Sigmoid colon (tissue), 7 donors: ENCODE results near the gene MINK1. TPM values are rescaled to one million over a fixed set of nuclear protein-coding genes. Genes with fewer than 3 reads are reported as not detected.

Experiments used
- DNase-seq: peaks from one replicate; pipeline ENCODE4 v3.0.0-alpha.2; 2019
- H3K27ac ChIP-seq, 4 donors: fragments of 200-600 bp; sonication (generic); one replicate each; pipeline ENCODE4 v1.5.1; 2016 to 2019; ENCODE audit warnings: mild to moderate bottlenecking in 1 of 4
- H3K27me3 ChIP-seq, 3 donors: fragments of 200-600 bp; sonication (generic); one replicate each; pipeline ENCODE4 v1.5.1; 2019; ENCODE audit warnings: mild to moderate bottlenecking in 1 of 3
- H3K36me3 ChIP-seq, 4 donors: fragments of 200-600 bp; sonication (generic); one replicate each; pipeline ENCODE4 v1.5.1; 2016 to 2019
- H3K4me1 ChIP-seq, 4 donors: fragments of 200-600 bp; sonication (generic); one replicate each; pipeline ENCODE4 v1.5.1; 2017 to 2019
- H3K4me3 ChIP-seq, 4 donors: fragments of 200-600 bp; sonication (generic); one replicate each; pipeline ENCODE4 v1.5.1; 2017 to 2019; ENCODE audit warnings: mild to moderate bottlenecking in 2 of 4, moderate library complexity in 1 of 4
- H3K9me3 ChIP-seq, 4 donors: fragments of 200-600 bp in 3 of 4; sonication (generic) in 3 of 4; one replicate each; pipeline versions ENCODE4 v1.5.1 to v1.6.1; 2013 to 2019
- EP300 ChIP-seq, 4 donors: sonication (generic); formaldehyde crosslinking; IDR thresholded peaks; one replicate each; pipeline ENCODE4 v1.6.1; 2017; ENCODE audit warnings: antibody characterized with exemption in 4 of 4
- POLR2A ChIP-seq, 2 donors: fragments of 450-650 bp; IDR thresholded peaks; one replicate each; pipeline ENCODE4 v1.6.1; 2016; ENCODE audit warnings: antibody characterized with exemption in 2 of 2, mild to moderate bottlenecking in 2 of 2, moderate library complexity in 2 of 2
- POLR2AphosphoS5 ChIP-seq, 4 donors: sonication (generic); formaldehyde crosslinking; IDR thresholded peaks; one replicate each; pipeline ENCODE4 v1.6.1; 2017; ENCODE audit warnings: antibody characterized with exemption in 4 of 4
- whole genome bisulfite sequencing, 2 donors: extraction: QIAGEN DNeasy Blood & Tissue Kit; methylation state at CpG; one replicate each; pipeline ENCODE4 v1.1.7; 2013; 5-methylcytosine and 5-hydroxymethylcytosine counted together
- intact Hi-C: fragments of 100-400 bp; cut with DNase I; formaldehyde crosslinking; loops from one replicate; pipeline ENCODE4 v1.15.1; 2023
- polyA plus RNA-seq, 3 donors: library from polyadenylated mRNA; stranded (reverse); fragments of 200-250 nt; gene quantifications; one replicate each; pipeline ENCODE4 v1.2.3, GENCODE V29; 2013
- total RNA-seq, 4 donors: library from RNA; depleted of rRNA; stranded (reverse); fragments of >200 nt; gene quantifications; one replicate each; pipeline ENCODE4 v1.1.0, GENCODE V29; 2016
- TF ChIP-seq, protein P1 (sequence below), 4 experiments: fragments of 450-650 bp in 3 of 4; fragments of 200-600 bp in 1 of 4; IDR thresholded peaks; one replicate each; pipeline ENCODE4 v1.5.1; 2016 to 2019; ENCODE audit warnings: antibody characterized with exemption in 4 of 4, mild to moderate bottlenecking in 3 of 4, moderate library complexity in 2 of 4
- donor health status: healthy with polysubstance abuse.
- donor health status: Bipolar disorder and iron deficiency.
- donor health status: healthy.

The MINK1 gene
- total and polyA plus RNA-seq, 7 donors, result 17.1 to 117 (median 43.8) TPM

DNA sequence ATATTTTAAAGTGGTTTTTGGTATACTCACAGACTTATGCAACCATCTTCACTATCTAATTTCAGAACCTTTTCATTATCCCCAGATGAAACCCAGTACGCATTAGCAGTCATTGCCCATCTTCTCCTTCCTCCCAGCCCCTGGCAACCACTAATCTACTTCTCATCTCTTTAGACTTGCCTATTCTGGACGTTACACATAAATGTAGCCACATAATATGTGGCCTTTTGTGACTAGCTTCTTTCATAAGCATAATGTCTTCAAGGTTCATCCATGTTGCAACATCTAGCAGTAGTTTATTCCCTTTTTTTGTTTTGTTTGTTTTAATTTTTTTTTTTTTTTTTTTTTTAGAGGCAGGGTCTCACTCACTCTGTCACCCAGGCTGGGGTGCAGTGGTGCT is 37.7 kb downstream of the MINK1 start:
- Histone ChIP-seq H3K27ac (no peak overlapping the region), H3K4me1 (no peaks in the 10 kb centered on the region), H3K9me3 (no peaks in the 10 kb centered on the region), H3K36me3 (no peaks in the 10 kb centered on the region), H3K27me3 (no peaks in the 10 kb centered on the region), H3K4me3 (no peak overlapping the region)
- 89 to 94% methylated on average over 2 of the region's 2 CpGs for WGBS, 2 donors
- no peak for DNase-seq
- intact Hi-C loops, result no loop called here
- TF ChIP-seq, protein P1, sequence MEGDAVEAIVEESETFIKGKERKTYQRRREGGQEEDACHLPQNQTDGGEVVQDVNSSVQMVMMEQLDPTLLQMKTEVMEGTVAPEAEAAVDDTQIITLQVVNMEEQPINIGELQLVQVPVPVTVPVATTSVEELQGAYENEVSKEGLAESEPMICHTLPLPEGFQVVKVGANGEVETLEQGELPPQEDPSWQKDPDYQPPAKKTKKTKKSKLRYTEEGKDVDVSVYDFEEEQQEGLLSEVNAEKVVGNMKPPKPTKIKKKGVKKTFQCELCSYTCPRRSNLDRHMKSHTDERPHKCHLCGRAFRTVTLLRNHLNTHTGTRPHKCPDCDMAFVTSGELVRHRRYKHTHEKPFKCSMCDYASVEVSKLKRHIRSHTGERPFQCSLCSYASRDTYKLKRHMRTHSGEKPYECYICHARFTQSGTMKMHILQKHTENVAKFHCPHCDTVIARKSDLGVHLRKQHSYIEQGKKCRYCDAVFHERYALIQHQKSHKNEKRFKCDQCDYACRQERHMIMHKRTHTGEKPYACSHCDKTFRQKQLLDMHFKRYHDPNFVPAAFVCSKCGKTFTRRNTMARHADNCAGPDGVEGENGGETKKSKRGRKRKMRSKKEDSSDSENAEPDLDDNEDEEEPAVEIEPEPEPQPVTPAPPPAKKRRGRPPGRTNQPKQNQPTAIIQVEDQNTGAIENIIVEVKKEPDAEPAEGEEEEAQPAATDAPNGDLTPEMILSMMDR (IDR thresholded peaks at IDR 0.05), result no peak
- TF ChIP-seq EP300 (IDR thresholded peaks at IDR 0.05) (no peak), POLR2A (IDR thresholded peaks at IDR 0.05) (no peak), POLR2AphosphoS5 (IDR thresholded peaks at IDR 0.05) (no peak)

DNA sequence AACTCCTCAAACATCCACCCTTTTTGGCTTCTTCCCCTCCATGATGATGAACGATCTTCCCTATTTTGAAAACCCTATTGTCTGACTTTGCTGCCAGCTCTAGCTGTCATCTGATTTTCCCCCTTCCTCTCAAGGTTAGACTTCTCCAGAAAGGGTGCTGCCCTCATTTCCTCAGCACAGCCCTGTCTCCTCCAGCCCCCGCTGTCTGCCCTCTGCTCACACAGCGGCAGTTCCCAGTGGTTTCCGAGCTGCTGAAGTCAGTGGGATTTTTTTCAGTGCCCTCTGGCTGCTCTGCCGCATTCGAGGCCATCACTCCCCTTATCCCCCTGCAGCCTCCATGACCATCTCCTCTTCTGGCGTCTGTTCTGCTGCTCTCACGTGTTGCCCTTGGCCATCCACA is 39.6 kb downstream of the MINK1 start:
- DNase-seq, result no peak
- no peak overlapping the region for H3K27ac ChIP-seq
- H3K4me1 ChIP-seq, result no peaks in the 10 kb centered on the region
- H3K9me3 ChIP-seq, result no peaks in the 10 kb centered on the region
- H3K27me3 ChIP-seq, result no peaks in the 10 kb centered on the region
- no peaks in the 10 kb centered on the region for H3K36me3 ChIP-seq
- H3K4me3 ChIP-seq, result no peak overlapping the region
- TF ChIP-seq POLR2AphosphoS5 (IDR thresholded peaks at IDR 0.05), result no peak
- intact Hi-C loops, result no loop called here
- WGBS, 2 donors, result 65 to 83% methylated on average over 8 of the region's 8 CpGs

DNA sequence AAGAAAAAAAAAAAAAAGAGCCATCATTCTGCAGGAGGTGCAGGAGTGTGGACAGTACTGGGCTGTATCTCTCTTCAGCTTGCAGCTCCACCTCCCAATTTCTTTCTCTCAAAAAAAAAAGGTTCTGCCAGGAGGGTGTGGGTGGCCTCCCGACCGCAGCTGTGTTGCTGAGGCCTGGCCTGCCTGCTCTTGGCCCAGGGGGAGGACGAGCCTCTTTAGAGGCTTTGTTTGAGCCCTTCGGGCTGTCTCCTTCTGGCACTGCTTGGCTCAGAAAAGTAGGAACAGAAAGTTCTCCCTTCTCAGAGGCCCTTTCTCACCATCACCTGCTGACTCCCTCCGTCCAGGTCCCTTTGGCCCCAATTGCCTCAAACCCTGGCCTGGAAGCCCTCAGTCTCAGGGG is 43.9 kb downstream of the MINK1 start:
- no peak for DNase-seq
- H3K9me3 ChIP-seq, result no peaks in the 10 kb centered on the region
- peaks cover 0 to 25% (median 13%) of the 10 kb centered on the region in 4 donors for H3K36me3 ChIP-seq
- H3K4me3 ChIP-seq, result no peak overlapping the region
- TF ChIP-seq, protein P1 (IDR thresholded peaks at IDR 0.05), result no peak
- no peak for TF ChIP-seq POLR2AphosphoS5 (IDR thresholded peaks at IDR 0.05)
- TF ChIP-seq EP300 (IDR thresholded peaks at IDR 0.05), result no peak
- no peak for TF ChIP-seq POLR2A (IDR thresholded peaks at IDR 0.05)
- no peak overlapping the region for H3K27ac ChIP-seq
- peaks cover 0 to 4% (median 2%) of the 10 kb centered on the region in 4 donors for H3K4me1 ChIP-seq
- no peaks in the 10 kb centered on the region for H3K27me3 ChIP-seq
- intact Hi-C loops, result no loop called here
- 85 to 86% methylated on average over 5 of the region's 5 CpGs for WGBS, 2 donors

DNA sequence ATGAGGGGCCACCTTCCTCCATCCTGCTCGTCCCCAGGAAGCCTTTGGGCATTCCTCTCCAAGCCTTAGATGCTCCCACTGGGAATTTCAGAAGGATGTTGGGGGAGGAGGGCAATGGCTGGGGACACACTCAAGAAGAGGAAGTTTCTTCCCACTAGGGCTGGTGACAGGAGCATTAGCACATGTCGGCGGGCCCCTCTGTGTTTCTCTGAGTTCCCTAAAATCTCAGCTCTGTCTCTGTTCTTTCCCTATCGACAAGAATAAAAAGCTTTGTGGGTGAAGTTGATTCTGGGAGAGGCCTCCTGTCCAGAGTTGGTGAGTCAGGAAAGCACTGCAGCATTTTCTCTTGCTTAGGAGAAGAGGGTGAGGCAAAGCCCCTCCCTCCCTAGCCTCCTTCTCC is 46.5 kb downstream of the MINK1 start:
- WGBS, 2 donors, result 77 to 81% methylated on average over 4 of the region's 4 CpGs
- Histone ChIP-seq H3K4me1 (peaks cover 0 to 4% (median 2%) of the 10 kb centered on the region in 4 donors), H3K9me3 (no peaks in the 10 kb centered on the region), H3K4me3 (no peak overlapping the region), H3K36me3 (peaks cover 0 to 31% (median 18%) of the 10 kb centered on the region in 4 donors), H3K27ac (no peak overlapping the region), H3K27me3 (no peaks in the 10 kb centered on the region)
- DNase-seq, result no peak
- intact Hi-C loops, result no loop called here
- TF ChIP-seq POLR2A (IDR thresholded peaks at IDR 0.05) (no peak), POLR2AphosphoS5 (IDR thresholded peaks at IDR 0.05) (no peak), EP300 (IDR thresholded peaks at IDR 0.05) (no peak)
- TF ChIP-seq, protein P1 (IDR thresholded peaks at IDR 0.05), result no peak

DNA sequence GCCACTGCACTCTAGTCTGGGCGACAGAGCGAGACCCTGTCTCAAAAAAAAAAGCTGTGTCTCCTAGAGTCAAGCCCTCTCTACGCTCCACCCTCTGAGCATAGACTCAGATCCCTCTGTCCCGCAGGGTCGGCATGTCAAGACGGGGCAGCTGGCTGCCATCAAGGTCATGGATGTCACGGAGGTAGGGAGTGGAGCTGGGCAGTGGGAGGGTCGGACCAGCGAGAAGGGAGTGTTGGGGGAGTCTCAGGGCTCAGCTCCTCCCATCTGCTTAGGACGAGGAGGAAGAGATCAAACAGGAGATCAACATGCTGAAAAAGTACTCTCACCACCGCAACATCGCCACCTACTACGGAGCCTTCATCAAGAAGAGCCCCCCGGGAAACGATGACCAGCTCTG is 47.7 kb downstream of the MINK1 start:
- DNase-seq, result no peak
- Histone ChIP-seq H3K36me3 (peaks cover 0 to 43% (median 31%) of the 10 kb centered on the region in 4 donors), H3K27me3 (no peaks in the 10 kb centered on the region), H3K27ac (no peak overlapping the region), H3K4me3 (no peak overlapping the region), H3K4me1 (peaks cover 0 to 4% (median 2%) of the 10 kb centered on the region in 4 donors), H3K9me3 (no peaks in the 10 kb centered on the region)
- 85 to 87% methylated on average over 15 of the region's 15 CpGs for WGBS, 2 donors
- TF ChIP-seq, protein P1 (IDR thresholded peaks at IDR 0.05), result no peak
- TF ChIP-seq EP300 (IDR thresholded peaks at IDR 0.05), result no peak
- no peak for TF ChIP-seq POLR2A (IDR thresholded peaks at IDR 0.05)
- no peak for TF ChIP-seq POLR2AphosphoS5 (IDR thresholded peaks at IDR 0.05)
- intact Hi-C loops, result no loop called here
